EL (cell line): ENCODE results near the gene OLIG1.
A peak's percentile ranks its signal among the peaks of the same experiment; 100 is the strongest.

Experiments
- DNase-seq: peaks from one replicate; pipeline ENCODE4 v3.0.0-alpha.2; 2016

The OLIG1 gene

GRCh38 chr21:33063907-33064622 lies 5.9 kb upstream of the OLIG1 start:
- no peak for DNase-seq

- no peak for DNase-seq
Measured at GRCh38 chr21:33064623-33065390, 5.1 kb upstream of the OLIG1 start.

GRCh38 chr21:33067043-33067442 lies 2.9 kb upstream of the OLIG1 start:
- no peak for DNase-seq

DNA sequence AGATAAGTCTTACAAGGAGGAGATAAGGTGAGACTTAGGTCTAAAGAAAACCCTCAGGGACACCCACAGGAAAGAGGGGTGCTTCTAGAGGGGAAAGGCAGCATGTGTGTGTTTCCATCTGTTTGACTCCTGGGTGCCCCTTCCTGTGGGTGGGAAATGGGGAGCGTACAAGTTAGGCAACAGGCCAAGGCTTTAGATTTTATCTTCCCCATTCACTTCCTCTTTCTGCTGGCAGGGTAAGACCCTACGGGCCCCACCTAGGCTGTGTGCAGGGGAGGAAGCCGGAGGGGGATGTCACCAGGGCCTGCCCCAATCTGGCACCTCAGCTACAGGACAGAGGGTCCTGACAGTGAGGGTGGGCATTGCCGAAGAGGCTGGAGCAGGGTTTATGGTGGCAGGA lies 2.5 kb upstream of the OLIG1 start:
- DNase-seq, result no peak

DNA sequence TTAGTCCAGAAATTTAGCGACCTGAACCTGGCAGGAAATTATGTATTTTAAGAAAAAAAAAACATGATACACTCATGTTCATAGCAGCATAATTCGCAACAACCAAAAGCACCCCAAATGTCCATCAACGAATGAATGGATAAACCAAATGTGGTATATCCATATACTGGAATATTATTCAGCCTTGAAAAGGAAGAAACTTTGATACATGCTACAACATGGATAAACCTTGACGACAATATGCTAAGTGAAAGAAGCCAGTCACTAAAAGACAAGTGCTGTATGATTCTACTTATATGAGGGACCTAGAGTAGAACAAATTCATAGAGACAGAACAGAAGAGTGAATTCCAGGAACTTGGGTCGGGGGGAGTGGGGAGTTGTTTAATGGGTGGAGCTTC lies 698 bp upstream of the OLIG1 start:
- DNase-seq, result no peak

DNA sequence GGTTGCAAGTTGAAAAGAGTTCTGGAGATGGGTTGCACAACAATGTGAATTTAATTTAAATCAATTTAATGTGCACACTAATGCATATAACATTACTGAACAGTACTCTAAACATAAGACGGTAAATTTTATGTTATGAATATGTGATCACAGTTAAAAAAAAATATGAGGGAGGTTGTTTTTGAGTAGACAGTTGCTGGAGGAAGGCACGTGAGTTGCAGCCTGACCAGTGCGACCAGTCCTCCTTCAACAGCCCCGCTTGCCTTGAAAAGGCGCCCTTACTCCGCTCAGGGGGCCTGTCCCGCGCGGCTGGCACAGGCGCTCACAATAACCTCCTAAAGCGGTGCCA lies 322 bp upstream of the OLIG1 start:
- no peak for DNase-seq

DNA sequence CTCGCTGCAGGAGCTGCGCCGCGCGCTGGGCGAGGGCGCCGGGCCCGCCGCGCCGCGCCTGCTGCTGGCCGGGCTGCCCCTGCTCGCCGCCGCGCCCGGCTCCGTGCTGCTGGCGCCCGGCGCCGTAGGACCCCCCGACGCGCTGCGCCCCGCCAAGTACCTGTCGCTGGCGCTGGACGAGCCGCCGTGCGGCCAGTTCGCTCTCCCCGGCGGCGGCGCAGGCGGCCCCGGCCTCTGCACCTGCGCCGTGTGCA lies 730 bp downstream of the OLIG1 start:
- no peak for DNase-seq

- DNase-seq, result peak; percentile 28
Measured at GRCh38 chr21:33070998-33071769, 1.2 kb downstream of the OLIG1 start.

- peak; percentile 21 for DNase-seq
Measured at GRCh38 chr21:33071770-33072306, 1.9 kb downstream of the OLIG1 start.

DNA sequence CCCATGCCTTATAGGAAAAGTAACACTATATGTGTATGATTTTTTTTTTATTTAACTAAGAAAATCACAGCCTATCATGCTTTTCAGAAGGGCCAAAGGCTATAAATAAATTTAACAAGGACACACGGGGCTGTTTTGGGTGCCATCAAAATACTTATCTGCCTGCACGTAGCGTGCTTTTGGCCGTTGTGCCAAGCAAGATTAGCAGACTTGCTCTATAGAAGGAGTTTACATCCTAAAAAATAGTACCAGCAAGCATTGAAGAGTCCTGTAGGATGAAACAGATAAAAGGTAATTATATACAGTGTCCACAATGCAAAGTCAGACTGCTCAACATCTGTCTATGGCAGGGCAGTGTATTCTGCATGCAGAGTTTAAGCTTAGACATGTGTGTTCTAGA lies 3.7 kb downstream of the OLIG1 start:
- DNase-seq, result no peak

DNA sequence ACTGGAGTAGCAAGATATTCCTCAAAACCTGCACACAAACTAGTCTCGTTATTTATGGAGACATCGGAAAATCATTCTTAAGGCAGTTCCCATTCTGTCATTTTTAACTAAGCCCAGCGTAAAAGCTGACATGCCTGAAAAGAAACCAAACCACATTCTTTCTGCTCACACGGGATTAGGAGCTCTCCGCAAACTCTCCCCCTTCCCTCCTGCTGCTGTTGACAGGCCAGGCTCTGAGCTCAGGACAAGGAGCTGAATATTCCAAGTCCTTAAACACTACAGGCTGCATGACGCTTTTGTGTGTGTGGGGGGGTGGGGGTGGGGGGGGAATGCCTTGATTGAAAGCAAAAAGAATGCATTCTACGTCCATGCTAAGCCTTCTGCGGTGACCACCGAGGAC lies 5.2 kb downstream of the OLIG1 start:
- no peak for DNase-seq

DNA sequence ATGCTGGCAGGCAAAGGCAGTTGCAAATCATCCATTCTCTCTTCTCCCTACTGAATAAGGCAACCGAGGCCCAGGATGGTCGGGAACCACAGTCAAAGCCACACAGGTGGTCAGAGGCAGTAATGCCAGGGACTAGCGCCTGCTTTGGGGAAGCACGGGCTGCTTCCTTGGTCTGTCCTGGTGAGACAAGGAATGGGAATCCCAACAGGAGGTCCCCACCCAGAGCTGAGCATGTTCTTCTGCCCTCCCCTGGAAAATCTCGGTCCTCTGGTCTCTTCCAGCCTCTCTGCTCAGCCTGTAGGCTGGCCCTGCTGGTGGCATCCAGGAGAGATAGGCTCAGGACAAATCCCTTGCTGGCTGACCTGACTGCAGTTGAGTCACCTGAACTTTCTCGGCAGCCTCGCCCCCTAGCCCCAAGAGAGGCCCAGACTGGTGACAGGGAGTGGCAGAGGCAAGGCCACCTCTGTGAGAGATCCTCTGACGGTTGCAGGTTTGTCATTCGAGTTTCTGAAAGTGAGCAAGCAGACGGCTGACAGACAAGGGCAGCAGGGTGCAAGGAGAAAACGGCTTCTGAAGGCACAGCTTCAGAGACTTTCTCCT lies 5.8 kb downstream of the OLIG1 start:
- no peak for DNase-seq

DNA sequence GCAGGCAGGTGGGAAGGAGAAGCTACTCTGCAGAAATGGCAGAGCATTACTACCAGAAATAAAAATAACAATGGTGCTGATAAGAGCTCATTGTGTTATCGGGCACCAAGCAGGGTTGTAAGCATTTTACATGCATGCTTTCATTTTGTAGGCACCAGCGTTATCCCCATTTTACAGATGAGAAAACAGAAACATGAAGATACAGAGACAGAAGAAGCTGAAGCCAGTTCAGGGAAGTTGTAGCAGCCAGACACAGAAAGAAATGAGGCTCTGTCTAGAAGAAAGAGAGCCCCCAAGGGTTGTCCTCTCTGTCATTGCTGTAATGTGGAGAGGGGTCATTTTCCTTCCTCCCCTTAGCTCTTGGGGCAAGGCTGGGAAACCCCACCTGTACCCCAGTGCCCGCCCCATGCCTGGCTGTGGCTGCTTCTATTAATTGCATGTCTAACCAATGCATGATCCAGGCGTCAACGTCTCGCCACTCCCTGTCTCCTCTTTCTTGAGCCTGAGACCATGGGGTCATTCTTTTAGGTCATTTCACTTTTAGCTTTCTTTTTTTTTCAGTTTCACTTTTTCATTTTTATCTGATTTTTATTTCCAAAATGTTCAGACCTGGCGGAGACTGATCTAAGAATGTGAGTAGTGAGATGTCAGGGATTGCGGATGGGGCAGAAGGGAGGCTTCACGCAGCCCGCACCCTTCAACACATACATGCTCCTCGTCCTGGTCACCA lies 6.8 kb downstream of the OLIG1 start:
- DNase-seq, result no peak

GRCh38 chr21:33078907-33079582 lies 9.1 kb downstream of the OLIG1 start:
- DNase-seq, result peak; percentile 68

DNA sequence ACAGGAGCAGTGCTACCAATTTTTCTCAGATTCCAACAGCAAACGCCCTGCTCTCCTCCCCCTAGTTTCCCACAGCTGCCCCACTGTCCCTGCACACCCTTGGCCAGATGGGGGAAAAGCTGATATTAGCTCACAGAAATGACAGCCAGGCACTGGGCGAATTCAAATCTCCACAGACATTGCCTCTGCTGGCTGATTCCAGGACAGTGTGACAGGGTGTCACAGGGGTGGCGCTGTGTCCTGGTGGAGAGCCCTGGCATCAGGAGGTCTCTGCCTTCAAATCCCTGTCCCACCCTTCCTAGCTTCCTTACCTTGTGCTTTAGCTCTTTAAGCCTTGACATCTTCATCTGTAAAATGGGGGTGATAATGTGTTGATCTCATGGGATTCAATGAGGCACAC lies 10.4 kb downstream of the OLIG1 start:
- no peak for DNase-seq

DNA sequence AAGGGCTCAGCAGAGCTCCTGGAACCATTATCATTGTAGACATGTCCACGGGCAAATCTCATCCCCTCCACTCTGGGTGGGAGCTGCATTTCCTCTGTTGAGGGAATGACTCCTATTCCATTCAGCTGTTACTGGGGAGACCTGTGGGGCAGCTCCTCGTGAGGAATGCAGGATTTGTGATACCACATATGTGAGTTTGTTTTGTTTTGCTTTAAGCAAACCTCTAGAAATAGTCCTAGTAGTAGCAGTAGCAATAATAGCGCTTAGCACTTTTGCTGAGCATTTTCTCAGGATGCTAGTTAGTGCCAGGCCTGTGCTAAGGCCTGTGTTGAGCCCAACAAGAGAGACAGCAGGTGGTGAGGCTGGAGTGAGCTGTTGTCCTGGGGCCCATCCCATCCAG lies 10.8 kb downstream of the OLIG1 start:
- no peak for DNase-seq

GRCh38 chr21:33088384-33088783 lies 18.4 kb downstream of the OLIG1 start:
- DNase-seq, result no peak

GRCh38 chr21:33089395-33090119 lies 19.6 kb downstream of the OLIG1 start:
- DNase-seq, result no peak

- DNase-seq, result no peak
Measured at GRCh38 chr21:33096426-33096825, 26.5 kb downstream of the OLIG1 start.

DNA sequence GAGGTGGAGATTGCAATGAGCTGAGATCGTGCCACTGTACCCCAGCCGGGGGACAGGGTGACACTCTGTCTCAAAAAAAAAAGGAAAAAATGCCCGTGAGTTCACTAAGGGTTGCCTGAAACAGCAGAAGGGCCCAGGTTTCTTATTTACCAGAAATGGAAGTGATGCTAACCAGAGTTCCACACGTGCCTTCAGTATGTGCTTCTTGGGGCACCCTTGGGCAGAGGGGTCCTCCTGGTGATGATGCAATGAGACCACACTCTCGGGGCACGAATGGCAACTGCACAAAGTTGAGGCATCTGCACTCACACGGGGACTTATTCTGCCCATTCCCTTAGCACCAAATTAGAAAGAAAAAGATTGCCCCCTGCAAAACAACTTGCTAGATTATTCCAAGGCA lies 29.2 kb downstream of the OLIG1 start:
- DNase-seq, result no peak

DNA sequence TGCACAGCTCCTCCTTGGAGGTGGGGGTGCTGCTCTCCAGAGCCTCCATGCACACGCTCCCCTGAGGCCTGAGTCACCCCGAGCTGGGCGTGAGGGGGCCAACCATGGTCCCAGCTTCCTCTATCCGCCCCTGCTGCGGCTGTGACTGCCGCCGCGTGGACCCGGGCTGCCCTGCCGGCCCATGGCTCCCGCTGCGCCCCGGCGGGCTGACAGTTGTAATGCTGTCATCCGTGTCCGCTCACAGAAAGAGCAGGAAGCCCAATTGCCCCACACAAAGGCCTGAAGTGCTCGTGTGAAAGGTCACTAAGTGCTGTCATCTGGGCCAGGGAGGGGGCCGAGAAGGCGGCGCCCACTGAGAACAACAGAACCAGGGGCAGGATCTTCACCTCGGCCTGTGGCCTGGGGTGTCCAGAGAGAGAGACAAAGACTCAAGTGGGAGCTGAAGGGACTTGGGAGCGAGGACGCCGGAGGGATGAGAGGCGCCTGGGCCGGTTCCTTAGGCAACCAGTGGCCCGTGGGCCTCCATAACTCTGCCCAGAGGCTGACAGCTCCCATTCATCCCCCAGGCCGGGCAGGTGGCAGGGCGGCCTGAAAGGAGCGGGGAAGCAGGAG lies 31.5 kb downstream of the OLIG1 start:
- no peak for DNase-seq
